A549 treated with AZD9567 at 1 μM for 4 hours (cell line): ENCODE data around the gene NLRC3. TPM values are rescaled to one million over a fixed set of nuclear protein-coding genes. Genes with fewer than 3 reads are reported as not detected.

Experiments used
- total RNA-seq: library from RNA; stranded (reverse); fragments of 200-300 nt; extraction: Qiagen RNA extraction; gene quantifications from 5 replicates; pipeline ENCODE4 v1.2.3, GENCODE V29; 2022; ENCODE audit not compliant: insufficient read depth

The NLRC3 gene, protein sequence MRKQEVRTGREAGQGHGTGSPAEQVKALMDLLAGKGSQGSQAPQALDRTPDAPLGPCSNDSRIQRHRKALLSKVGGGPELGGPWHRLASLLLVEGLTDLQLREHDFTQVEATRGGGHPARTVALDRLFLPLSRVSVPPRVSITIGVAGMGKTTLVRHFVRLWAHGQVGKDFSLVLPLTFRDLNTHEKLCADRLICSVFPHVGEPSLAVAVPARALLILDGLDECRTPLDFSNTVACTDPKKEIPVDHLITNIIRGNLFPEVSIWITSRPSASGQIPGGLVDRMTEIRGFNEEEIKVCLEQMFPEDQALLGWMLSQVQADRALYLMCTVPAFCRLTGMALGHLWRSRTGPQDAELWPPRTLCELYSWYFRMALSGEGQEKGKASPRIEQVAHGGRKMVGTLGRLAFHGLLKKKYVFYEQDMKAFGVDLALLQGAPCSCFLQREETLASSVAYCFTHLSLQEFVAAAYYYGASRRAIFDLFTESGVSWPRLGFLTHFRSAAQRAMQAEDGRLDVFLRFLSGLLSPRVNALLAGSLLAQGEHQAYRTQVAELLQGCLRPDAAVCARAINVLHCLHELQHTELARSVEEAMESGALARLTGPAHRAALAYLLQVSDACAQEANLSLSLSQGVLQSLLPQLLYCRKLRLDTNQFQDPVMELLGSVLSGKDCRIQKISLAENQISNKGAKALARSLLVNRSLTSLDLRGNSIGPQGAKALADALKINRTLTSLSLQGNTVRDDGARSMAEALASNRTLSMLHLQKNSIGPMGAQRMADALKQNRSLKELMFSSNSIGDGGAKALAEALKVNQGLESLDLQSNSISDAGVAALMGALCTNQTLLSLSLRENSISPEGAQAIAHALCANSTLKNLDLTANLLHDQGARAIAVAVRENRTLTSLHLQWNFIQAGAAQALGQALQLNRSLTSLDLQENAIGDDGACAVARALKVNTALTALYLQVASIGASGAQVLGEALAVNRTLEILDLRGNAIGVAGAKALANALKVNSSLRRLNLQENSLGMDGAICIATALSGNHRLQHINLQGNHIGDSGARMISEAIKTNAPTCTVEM
- total RNA-seq, result 0.01 to 0.10 TPM (median 0.03 TPM) in 4 of 5 replicates, not detected in the other

DNA sequence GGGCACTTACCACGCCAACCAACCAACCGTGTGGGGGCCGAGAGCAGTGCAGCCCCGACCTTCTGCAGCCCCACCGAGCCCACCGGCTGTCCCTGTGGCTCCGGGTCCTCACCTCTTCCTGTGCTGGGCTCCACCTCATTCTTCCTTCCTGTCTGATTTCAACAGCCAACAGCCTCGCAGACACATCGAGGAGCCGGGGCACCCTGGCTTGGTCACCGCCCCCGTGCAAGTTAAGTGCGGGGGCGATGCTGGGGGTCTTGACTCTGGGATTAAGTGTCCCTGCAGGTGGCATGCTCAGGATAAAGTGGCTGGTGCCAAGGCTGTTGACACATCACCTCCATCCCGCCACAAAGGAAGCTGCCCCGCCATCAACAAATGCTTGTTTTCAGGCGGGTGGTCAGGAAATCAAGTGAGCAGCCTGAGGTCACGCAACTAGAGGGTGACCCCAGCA lies at the start of gene NLRC3:
Gene NLRC3, minus strand, starts transcription at position 102 of the 451 bp plus-strand sequence. CDS start 12,367 bp downstream, outside the sequence.

DNA sequence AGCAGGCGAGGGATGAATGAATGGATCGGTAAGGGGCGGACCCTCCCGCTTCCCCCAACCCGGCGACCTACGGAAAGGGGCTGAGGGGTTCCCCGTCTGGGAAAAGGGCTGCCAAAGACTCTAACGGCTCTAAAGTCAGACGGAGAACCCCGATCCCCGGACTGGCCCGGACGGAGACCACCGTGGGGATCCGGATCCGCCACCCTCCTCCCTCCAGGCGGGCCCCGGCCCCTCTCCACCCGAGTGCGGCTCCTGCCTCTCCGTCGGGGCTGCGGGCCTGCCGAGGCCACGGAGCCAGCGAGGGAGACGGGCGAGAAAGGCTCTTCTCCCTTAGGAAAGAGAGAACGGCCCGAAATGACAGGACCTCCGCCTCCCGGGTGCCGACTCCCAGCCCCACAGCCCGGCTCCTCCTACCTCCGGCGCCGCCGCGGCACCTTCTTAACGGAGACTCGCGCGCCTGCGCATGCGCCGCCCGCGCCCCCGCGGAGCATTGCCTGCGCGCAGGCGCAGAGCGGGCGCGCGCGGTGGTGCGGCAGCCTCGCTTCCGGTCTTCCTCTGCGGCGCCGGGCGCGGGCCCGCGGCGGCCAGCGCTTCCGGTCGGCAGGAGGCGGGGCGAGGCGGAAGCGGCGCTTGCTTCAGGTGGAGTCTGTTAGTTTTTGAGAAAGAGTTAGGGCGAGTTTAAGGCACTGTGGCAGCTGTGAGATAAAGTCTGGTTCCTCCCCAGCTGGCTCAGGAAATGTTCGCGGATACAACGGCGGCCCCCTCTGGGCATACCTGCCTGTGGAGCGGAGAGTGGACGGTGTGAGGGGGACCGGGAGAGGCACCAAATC lies 34.2 kb upstream of the NLRC3 start, which contains the start of gene SLX4:
Gene SLX4, minus strand, starts transcription at position 461 of the 830 bp plus-strand sequence. CDS start 2,642 bp downstream, outside the sequence.

DNA sequence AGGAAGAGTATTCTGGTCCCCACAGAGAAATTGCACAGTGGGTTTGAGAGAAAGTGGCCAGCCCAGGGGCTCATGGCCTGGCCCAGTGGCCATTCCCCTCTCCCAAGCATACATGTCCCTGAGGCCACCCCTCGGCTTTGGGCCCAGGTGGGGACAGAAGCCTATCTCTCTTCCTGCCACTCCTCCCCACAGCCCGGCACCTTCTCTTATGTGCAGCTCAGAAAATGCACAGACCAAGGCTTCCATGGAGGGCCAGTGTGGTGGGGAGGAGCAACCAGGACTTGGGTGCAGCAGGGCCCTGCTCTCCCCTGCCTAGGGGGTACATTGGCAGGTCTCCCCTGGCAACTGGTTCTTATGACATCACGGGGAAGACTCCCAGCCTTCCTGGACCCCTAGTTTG lies 82.0 kb downstream of the NLRC3 start, which contains the start of gene C16orf90:
Gene C16orf90, minus strand, starts transcription at position 314 of the 400 bp plus-strand sequence. Its CDS starts 68 bp downstream, at position 246.

Other genes with a start within 250 kb of the NLRC3 start
- gene OR2C1, start 221.5 kb downstream of the NLRC3 start, total RNA-seq, result not detected in 5 replicates
- gene ZSCAN32, start 176.4 kb downstream of the NLRC3 start, total RNA-seq, result 13.7 to 19.9 TPM (median 17.8 TPM) in 5 replicates
- 7.7 to 13.7 TPM (median 13.0 TPM) in 5 replicates for gene ZNF174, start 176.2 kb downstream of the NLRC3 start, total RNA-seq
- 0.45 to 1.2 TPM (median 1.0 TPM) in 5 replicates for gene ZNF597, start 133.9 kb downstream of the NLRC3 start, total RNA-seq
- gene NAA60, start 133.7 kb downstream of the NLRC3 start, total RNA-seq, result 48.4 to 51.9 TPM (median 50.8 TPM) in 5 replicates
- not detected in 5 replicates for gene C16orf90, start 81.9 kb downstream of the NLRC3 start, total RNA-seq
- 19.3 to 22.3 TPM (median 20.9 TPM) in 5 replicates for gene CLUAP1, start 76.4 kb downstream of the NLRC3 start, total RNA-seq
- gene SLX4, start 34.2 kb upstream of the NLRC3 start, total RNA-seq, result 1.8 to 5.5 TPM (median 5.2 TPM) in 5 replicates
- gene DNASE1, start 77.3 kb upstream of the NLRC3 start, total RNA-seq, result 0.88 to 4.5 TPM (median 4.5 TPM) in 5 replicates
- gene TRAP1, start 140.1 kb upstream of the NLRC3 start, total RNA-seq, result 129 to 171 TPM (median 145 TPM) in 5 replicates